SU-DHL-6 (cell line): ENCODE data around the gene SLU7.

Source experiments
- EZH2phosphoT487 ChIP-seq: fragments of 200-600 bp; sonication (generic), shearing (Covaris generic); conservative IDR thresholded peaks from 2 replicates; pipeline ENCODE4 v1.6.1; 2018; ENCODE audit warnings: mild to moderate bottlenecking, antibody characterized with exemption, low read length, moderate library complexity, mixed read lengths
- TF ChIP-seq, protein P1 (sequence below): fragments of 200-600 bp; sonication (generic); IDR thresholded peaks from one replicate; pipeline ENCODE4 v1.5.1; 2017; ENCODE audit warnings: antibody characterized with exemption, mild to moderate bottlenecking, low read length, moderate library complexity; ENCODE audit not compliant: insufficient read depth, poor library complexity, severe bottlenecking

DNA sequence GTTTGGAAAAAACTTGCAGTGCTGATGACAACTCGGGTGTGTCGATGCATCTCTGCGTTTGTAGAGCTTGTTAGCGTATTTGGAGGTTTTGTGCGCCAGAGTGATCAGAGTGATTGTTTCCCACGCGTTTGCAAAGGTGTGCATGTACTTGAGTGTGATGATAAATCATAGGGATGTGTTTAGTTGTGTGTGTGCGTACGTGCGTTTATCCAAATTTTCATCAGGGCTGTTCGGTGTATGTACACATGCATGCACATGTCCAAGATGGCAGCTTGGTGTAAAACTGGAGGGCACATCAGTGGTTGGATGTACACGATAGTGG is 48.2 kb downstream of the SLU7 start:
- TF ChIP-seq, protein P1, sequence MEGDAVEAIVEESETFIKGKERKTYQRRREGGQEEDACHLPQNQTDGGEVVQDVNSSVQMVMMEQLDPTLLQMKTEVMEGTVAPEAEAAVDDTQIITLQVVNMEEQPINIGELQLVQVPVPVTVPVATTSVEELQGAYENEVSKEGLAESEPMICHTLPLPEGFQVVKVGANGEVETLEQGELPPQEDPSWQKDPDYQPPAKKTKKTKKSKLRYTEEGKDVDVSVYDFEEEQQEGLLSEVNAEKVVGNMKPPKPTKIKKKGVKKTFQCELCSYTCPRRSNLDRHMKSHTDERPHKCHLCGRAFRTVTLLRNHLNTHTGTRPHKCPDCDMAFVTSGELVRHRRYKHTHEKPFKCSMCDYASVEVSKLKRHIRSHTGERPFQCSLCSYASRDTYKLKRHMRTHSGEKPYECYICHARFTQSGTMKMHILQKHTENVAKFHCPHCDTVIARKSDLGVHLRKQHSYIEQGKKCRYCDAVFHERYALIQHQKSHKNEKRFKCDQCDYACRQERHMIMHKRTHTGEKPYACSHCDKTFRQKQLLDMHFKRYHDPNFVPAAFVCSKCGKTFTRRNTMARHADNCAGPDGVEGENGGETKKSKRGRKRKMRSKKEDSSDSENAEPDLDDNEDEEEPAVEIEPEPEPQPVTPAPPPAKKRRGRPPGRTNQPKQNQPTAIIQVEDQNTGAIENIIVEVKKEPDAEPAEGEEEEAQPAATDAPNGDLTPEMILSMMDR, result no peak
- no peak for TF ChIP-seq EZH2phosphoT487
